ENCODE measurements around the gene SLC39A11.

DNA sequence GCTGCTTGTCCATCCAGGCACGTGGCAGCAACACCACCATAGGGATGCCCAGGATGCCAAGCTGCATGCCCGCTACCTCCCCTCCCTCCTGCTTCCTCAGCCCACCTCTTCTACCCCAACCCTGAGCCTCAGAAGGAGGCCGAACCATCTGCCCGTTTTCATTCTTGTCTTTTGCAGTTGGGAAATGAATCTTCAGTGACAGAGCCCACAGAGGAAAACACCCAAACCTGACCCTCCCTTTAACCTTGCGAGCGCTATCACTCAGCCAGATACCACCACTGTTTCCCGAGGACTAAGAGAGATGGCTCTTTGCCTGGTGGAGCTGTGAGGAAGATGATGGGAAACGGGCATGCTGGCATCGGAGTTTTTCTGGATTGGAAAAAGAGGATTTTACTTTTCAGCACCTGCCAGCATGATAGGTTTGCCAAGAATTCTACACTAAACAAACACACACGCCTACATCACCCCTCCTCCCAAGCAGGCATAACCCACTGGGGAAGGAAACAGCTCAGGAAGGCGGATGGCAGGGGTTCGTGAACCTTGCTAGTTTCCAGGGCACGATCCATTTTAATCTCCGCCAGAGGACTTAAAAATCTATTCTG is 457.4 kb downstream of the SLC39A11 start:
- no peak for TF ChIP-seq CTCF (IDR thresholded peaks at IDR 0.05)
- TF ChIP-seq POLR2A (IDR thresholded peaks at IDR 0.05), result no peak
